Heart left ventricle (tissue), 13 donors: Measurements from ENCODE around the gene PRIMPOL.

ENCODE experiments used
- CTCF ChIP-seq, 12 donors: fragments of 200-600 bp; sonication (generic) in 4 of 12; IDR thresholded peaks; one replicate each; pipeline versions ENCODE4 v1.5.0 to v1.8.0; 2018 to 2022; ENCODE audit warnings: antibody characterized with exemption in 12 of 12, mild to moderate bottlenecking in 5 of 12
- POLR2A ChIP-seq, 2 donors: fragments of 450-650 bp; IDR thresholded peaks; one replicate each; pipeline ENCODE4 v1.6.1; 2017; ENCODE audit warnings: antibody characterized with exemption in 2 of 2, mild to moderate bottlenecking in 2 of 2, moderate library complexity in 2 of 2
- donor health status: ischemic (EF 13 %, LVEDD 7.1; RV severe dilation, severe dysfunction).
- donor health status: DM: no; HTN: yes; CAD: no.
- donor health status: DM: no; HTN: no; CAD: no.
- donor health status: ischemic (EF 25% LVEDD 6.9; RV normal size, moderate dysfunction).
- donor health status: ischemic (EF 25% LVEDD 5.7; RV mildly dilated, moderate dysfunction).
- donor health status: ischemic (EF 35%, LVEDD 5.7; RV mildly dilated, moderate dysfunction).
- donor health status: nonischemic (EF 11% LVEDD 7.7; RV severe dilation, severe dysfunction).
- donor health status: DM: yes; HTN: yes; CAD: no.
- donor health status: PGD.
- donor health status: ischemic (EF 29% LVEDD 5.4; RV normal size, mild dysfunction).
- donor health status: nonischemic (EF 23%, LVEDD 6.1; RV moderate dilation, normal function).

GRCh38 chr4:184731056-184731455 lies 81.5 kb downstream of the PRIMPOL start:
- no peak for TF ChIP-seq CTCF (IDR thresholded peaks at IDR 0.05)
- no peak for TF ChIP-seq POLR2A (IDR thresholded peaks at IDR 0.05)
